ENCODE results near the gene SEPTIN10. TPM values are rescaled to one million over a fixed set of nuclear protein-coding genes. Genes with fewer than 3 reads are reported as not detected.

Gene SEPTIN10
- total and polyA plus RNA-seq, 9 of the 15 experiments (the other 6 are each of a cell fraction or from before 2014, with no cell fraction given): 0.40 TPM; not detected in 8

- TF ChIP-seq ARID3A (IDR thresholded peaks at IDR 0.05; ENCODE audit: borderline replicate concordance, low read depth, low read length): no peak
- TF ChIP-seq ZNF551 (CRISPR knock-in tag; IDR thresholded peaks at IDR 0.05): no peak
- TF ChIP-seq ZNF311 (CRISPR knock-in tag; IDR thresholded peaks at IDR 0.05): no peak
- no peak for TF ChIP-seq MLLT1 (IDR thresholded peaks at IDR 0.05)
- no peak for TF ChIP-seq PHF21A (IDR thresholded peaks at IDR 0.05; ENCODE audit: borderline replicate concordance, low read depth)
Measured at GRCh38 chr2:109633284-109633961, 19.7 kb upstream of the SEPTIN10 start (continued).

GRCh38 chr2:109632158-109632789, 18.5 kb upstream of the SEPTIN10 start:
- Histone ChIP-seq H3K4me1 (replicated peaks in 1 of 2; ENCODE audit: control insufficient read depth in 2 of 2, insufficient read depth in 2 of 2, low read length in 2 of 2) (no peaks in the 10 kb centered on the region), H3K4me2 (ENCODE audit: insufficient read depth, low read length) (no peak overlapping the region), H3K79me2 (ENCODE audit: control insufficient read depth, insufficient read depth, low read length) (no peaks in the 10 kb centered on the region), H3K9ac (ENCODE audit: insufficient read depth in 1 of 2, low read depth in 2 of 2, low read length in 2 of 2) (no peak overlapping the region), H3K4me3 (no peak overlapping the region), H3K27ac (ENCODE audit: extremely low read depth, low read depth, low read length) (no peak overlapping the region), H3K27me3 (ENCODE audit: control insufficient read depth in 2 of 2, insufficient read depth in 2 of 2, low read length in 2 of 2) (peaks cover 0 to 10% of the 10 kb centered on the region in 2 experiments; a peak in 1 of 5 replicates), H4K20me1 (replicated peaks; ENCODE audit: control insufficient read depth, insufficient read depth, low read length) (no peaks in the 10 kb centered on the region), H2AFZ (ENCODE audit: low read depth, low read length) (no peak overlapping the region), H3K9me1 (ENCODE audit: control insufficient read depth, insufficient read depth, low read length) (no peaks in the 10 kb centered on the region), H3K9me3 (replicated peaks; ENCODE audit: control insufficient read depth, insufficient read depth, low read depth, low read length) (no peaks in the 10 kb centered on the region), H3K36me3 (ENCODE audit: control insufficient read depth, insufficient read depth, low read length) (no peaks in the 10 kb centered on the region)
- BruUV-seq (replicated peaks): no TSS peak
- no peak for FAIRE-seq
- ChIA-PET POLR2A (no interaction called here), CTCF (ENCODE audit: low intra/inter-chr PET ratio) (interaction anchor here (0.6 kb wide), 1 partner anchor 1874 kb away, joined by 3 read pairs; no protein-coding TSS in a partner anchor)
- in situ Hi-C loops (cut with MboI) (no loop called here), intact Hi-C loops (cut with micrococcal nuclease) (no loop called here)
- no peak for DNase-seq (ENCODE audit: extremely low read depth in 1 of 4, low spot score in 3 of 4)
- WGBS (ENCODE audit: insufficient coverage, low coverage, missing lambda C conversion rate): 0% methylated on average over 11 of the region's 14 CpGs
- no peak for ATAC-seq
- TF ChIP-seq ZC3H8 (IDR thresholded peaks at IDR 0.05) (no peak), ETV1 (tag; conservative IDR thresholded peaks at IDR 0.05; ENCODE audit: low read depth) (no peak), NBN (IDR thresholded peaks at IDR 0.05; ENCODE audit: low read depth) (no peak), U2AF2 (optimal IDR thresholded peaks at IDR 0.05; ENCODE audit: low read depth, low read length) (no peak), CEBPB (tag; IDR thresholded peaks at IDR 0.05) (no peak), MTA2 (IDR thresholded peaks at IDR 0.05; ENCODE audit: low read depth) (no peak), HINFP (tag; conservative IDR thresholded peaks at IDR 0.05; ENCODE audit: low read depth) (no peak)

Measured in K562 (cell line).